ENCODE data around the gene ARHGAP18. TPM values are rescaled to one million over a fixed set of nuclear protein-coding genes. Genes with fewer than 3 reads are reported as not detected.

Gene ARHGAP18
- total and polyA plus RNA-seq, 2 experiments from 2014 or later, result 4.3 to 5.0 TPM

- H3K79me2 ChIP-seq (replicated peaks; ENCODE audit: insufficient read depth), result no peaks in the 10 kb centered on the region
- H3K9me3 Mint-ChIP-seq, result no peaks in the 10 kb centered on the region
- no peaks in the 10 kb centered on the region for H3F3A ChIP-seq (replicated peaks; ENCODE audit: low read depth)
- H3K4me1 Mint-ChIP-seq, result no peaks in the 10 kb centered on the region
- H3K36me3 Mint-ChIP-seq (ENCODE audit: low read depth), result no peaks in the 10 kb centered on the region
- ATAC-seq (no peak), DNase-seq (ENCODE audit: low spot score) (no peak)
- no peaks in the 10 kb centered on the region for H3K9me2 ChIP-seq (ENCODE audit: insufficient read depth)
- H3K27ac ChIP-seq (ENCODE audit: low read depth), result no peak overlapping the region
- TF ChIP-seq, protein P1, sequence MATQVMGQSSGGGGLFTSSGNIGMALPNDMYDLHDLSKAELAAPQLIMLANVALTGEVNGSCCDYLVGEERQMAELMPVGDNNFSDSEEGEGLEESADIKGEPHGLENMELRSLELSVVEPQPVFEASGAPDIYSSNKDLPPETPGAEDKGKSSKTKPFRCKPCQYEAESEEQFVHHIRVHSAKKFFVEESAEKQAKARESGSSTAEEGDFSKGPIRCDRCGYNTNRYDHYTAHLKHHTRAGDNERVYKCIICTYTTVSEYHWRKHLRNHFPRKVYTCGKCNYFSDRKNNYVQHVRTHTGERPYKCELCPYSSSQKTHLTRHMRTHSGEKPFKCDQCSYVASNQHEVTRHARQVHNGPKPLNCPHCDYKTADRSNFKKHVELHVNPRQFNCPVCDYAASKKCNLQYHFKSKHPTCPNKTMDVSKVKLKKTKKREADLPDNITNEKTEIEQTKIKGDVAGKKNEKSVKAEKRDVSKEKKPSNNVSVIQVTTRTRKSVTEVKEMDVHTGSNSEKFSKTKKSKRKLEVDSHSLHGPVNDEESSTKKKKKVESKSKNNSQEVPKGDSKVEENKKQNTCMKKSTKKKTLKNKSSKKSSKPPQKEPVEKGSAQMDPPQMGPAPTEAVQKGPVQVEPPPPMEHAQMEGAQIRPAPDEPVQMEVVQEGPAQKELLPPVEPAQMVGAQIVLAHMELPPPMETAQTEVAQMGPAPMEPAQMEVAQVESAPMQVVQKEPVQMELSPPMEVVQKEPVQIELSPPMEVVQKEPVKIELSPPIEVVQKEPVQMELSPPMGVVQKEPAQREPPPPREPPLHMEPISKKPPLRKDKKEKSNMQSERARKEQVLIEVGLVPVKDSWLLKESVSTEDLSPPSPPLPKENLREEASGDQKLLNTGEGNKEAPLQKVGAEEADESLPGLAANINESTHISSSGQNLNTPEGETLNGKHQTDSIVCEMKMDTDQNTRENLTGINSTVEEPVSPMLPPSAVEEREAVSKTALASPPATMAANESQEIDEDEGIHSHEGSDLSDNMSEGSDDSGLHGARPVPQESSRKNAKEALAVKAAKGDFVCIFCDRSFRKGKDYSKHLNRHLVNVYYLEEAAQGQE (IDR thresholded peaks at IDR 0.05; ENCODE audit: unreplicated experiment), result no peak
- TF ChIP-seq CTCF (conservative IDR thresholded peaks at IDR 0.05; ENCODE audit: low read depth in 2 of 2) (no peak), ZNF114 (CRISPR knock-in tag; IDR thresholded peaks at IDR 0.05) (no peak), JUNB (IDR thresholded peaks at IDR 0.05; ENCODE audit: unreplicated experiment) (no peak), ZNF331 (CRISPR knock-in tag; IDR thresholded peaks at IDR 0.05; ENCODE audit: low read depth) (no peak), EZH2phosphoT487 (IDR thresholded peaks at IDR 0.05; ENCODE audit: unreplicated experiment) (no peak), NANOG (IDR thresholded peaks at IDR 0.05; ENCODE audit: borderline replicate concordance) (no peak)
- TF ChIP-seq, protein P2, sequence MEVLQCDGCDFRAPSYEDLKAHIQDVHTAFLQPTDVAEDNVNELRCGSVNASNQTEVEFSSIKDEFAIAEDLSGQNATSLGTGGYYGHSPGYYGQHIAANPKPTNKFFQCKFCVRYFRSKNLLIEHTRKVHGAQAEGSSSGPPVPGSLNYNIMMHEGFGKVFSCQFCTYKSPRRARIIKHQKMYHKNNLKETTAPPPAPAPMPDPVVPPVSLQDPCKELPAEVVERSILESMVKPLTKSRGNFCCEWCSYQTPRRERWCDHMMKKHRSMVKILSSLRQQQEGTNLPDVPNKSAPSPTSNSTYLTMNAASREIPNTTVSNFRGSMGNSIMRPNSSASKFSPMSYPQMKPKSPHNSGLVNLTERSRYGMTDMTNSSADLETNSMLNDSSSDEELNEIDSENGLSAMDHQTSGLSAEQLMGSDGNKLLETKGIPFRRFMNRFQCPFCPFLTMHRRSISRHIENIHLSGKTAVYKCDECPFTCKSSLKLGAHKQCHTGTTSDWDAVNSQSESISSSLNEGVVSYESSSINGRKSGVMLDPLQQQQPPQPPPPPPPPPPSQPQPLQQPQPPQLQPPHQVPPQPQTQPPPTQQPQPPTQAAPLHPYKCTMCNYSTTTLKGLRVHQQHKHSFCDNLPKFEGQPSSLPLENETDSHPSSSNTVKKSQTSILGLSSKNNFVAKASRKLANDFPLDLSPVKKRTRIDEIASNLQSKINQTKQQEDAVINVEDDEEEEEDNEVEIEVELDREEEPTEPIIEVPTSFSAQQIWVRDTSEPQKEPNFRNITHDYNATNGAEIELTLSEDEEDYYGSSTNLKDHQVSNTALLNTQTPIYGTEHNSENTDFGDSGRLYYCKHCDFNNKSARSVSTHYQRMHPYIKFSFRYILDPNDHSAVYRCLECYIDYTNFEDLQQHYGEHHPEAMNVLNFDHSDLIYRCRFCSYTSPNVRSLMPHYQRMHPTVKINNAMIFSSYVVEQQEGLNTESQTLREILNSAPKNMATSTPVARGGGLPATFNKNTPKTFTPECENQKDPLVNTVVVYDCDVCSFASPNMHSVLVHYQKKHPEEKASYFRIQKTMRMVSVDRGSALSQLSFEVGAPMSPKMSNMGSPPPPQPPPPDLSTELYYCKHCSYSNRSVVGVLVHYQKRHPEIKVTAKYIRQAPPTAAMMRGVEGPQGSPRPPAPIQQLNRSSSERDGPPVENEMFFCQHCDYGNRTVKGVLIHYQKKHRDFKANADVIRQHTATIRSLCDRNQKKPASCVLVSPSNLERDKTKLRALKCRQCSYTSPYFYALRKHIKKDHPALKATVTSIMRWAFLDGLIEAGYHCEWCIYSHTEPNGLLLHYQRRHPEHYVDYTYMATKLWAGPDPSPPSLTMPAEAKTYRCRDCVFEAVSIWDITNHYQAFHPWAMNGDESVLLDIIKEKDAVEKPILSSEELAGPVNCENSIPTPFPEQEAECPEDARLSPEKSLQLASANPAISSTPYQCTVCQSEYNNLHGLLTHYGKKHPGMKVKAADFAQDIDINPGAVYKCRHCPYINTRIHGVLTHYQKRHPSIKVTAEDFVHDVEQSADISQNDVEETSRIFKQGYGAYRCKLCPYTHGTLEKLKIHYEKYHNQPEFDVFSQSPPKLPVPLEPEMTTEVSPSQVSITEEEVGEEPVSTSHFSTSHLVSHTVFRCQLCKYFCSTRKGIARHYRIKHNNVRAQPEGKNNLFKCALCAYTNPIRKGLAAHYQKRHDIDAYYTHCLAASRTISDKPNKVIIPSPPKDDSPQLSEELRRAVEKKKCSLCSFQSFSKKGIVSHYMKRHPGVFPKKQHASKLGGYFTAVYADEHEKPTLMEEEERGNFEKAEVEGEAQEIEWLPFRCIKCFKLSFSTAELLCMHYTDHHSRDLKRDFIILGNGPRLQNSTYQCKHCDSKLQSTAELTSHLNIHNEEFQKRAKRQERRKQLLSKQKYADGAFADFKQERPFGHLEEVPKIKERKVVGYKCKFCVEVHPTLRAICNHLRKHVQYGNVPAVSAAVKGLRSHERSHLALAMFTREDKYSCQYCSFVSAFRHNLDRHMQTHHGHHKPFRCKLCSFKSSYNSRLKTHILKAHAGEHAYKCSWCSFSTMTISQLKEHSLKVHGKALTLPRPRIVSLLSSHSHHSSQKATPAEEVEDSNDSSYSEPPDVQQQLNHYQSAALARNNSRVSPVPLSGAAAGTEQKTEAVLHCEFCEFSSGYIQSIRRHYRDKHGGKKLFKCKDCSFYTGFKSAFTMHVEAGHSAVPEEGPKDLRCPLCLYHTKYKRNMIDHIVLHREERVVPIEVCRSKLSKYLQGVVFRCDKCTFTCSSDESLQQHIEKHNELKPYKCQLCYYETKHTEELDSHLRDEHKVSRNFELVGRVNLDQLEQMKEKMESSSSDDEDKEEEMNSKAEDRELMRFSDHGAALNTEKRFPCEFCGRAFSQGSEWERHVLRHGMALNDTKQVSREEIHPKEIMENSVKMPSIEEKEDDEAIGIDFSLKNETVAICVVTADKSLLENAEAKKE (CRISPR knock-in tag; IDR thresholded peaks at IDR 0.05), result no peak
- TF ChIP-seq, protein P3, sequence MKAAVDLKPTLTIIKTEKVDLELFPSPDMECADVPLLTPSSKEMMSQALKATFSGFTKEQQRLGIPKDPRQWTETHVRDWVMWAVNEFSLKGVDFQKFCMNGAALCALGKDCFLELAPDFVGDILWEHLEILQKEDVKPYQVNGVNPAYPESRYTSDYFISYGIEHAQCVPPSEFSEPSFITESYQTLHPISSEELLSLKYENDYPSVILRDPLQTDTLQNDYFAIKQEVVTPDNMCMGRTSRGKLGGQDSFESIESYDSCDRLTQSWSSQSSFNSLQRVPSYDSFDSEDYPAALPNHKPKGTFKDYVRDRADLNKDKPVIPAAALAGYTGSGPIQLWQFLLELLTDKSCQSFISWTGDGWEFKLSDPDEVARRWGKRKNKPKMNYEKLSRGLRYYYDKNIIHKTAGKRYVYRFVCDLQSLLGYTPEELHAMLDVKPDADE (IDR thresholded peaks at IDR 0.05), result no peak
- no peak overlapping the region for H3K4me3 ChIP-seq
- no peaks in the 10 kb centered on the region for H4K20me1 ChIP-seq (replicated peaks; ENCODE audit: insufficient read depth)
- H2AFZ ChIP-seq, result no peak overlapping the region
- H3K4me2 ChIP-seq, result no peak overlapping the region
- no peaks in the 10 kb centered on the region for H3K36me3 ChIP-seq (ENCODE audit: insufficient read depth)
- no peak overlapping the region for H3K4me3 Mint-ChIP-seq
- no peaks in the 10 kb centered on the region for H3K27me3 ChIP-seq (ENCODE audit: insufficient read depth)
- H3K27ac Mint-ChIP-seq, result no peak overlapping the region
- no peaks in the 10 kb centered on the region for H3K4me1 ChIP-seq (ENCODE audit: insufficient read depth)
- no peaks in the 10 kb centered on the region for H3K27me3 Mint-ChIP-seq (ENCODE audit: insufficient read depth, low read depth, poor library complexity)
Measured at GRCh38 chr6:129558248-129558647, 151.7 kb downstream of the ARHGAP18 start.
